NCI-H526 (cell line): ENCODE results near the gene USP20.
A peak's percentile ranks its signal among the peaks of the same experiment; 100 is the strongest.
"Not testable (repeated sequence)": the region's sequence is repeated elsewhere in the genome, so short reads cannot be mapped to it uniquely, and the experiment has no call there.

ENCODE experiments used
- DNase-seq, 2 experiments: peaks; one replicate each; lab custom pipeline; 2025; lab: John Stamatoyannopoulos, UW

Gene USP20

GRCh38 chr9:129835128-129835859, at the start of gene USP20, which contains the start of gene C9orf78:
TSS of gene USP20 (plus strand) at chr9:129835458. CDS start at chr9:129852556, 17,098 bp downstream.
TSS of gene C9orf78 (minus strand) at chr9:129835275. CDS start at chr9:129835221, 54 bp downstream.
- peak; percentile 87 to 98 for DNase-seq

GRCh38 chr9:129785866-129786265, 49.4 kb upstream of the USP20 start:
- no peak for DNase-seq

GRCh38 chr9:129786481-129786880, 48.8 kb upstream of the USP20 start:
- DNase-seq = no peak

GRCh38 chr9:129794549-129794948, 40.7 kb upstream of the USP20 start:
- no peak for DNase-seq

- DNase-seq = not testable (repeated sequence)
Measured at GRCh38 chr9:129796029-129796428, 39.2 kb upstream of the USP20 start.

- DNase-seq = no peak
Measured at GRCh38 chr9:129798973-129799372, 36.3 kb upstream of the USP20 start.

- no peak for DNase-seq
Measured at GRCh38 chr9:129801504-129801903, 33.8 kb upstream of the USP20 start.

- peak; percentile 64 to 91 for DNase-seq
Measured at GRCh38 chr9:129802833-129803675, 32.2 kb upstream of the USP20 start, which contains the start of gene TOR1B. TSS of gene TOR1B (plus strand) at chr9:129803184. CDS start at chr9:129803213, 29 bp downstream.

- no peak for DNase-seq
Measured at GRCh38 chr9:129803676-129804060, 31.6 kb upstream of the USP20 start.

GRCh38 chr9:129806061-129806460, 29.2 kb upstream of the USP20 start:
- no peak for DNase-seq

- no peak for DNase-seq
Measured at GRCh38 chr9:129809346-129809745, 25.9 kb upstream of the USP20 start.

- no peak for DNase-seq
Measured at GRCh38 chr9:129810116-129810515, 25.1 kb upstream of the USP20 start.

- DNase-seq = no peak
Measured at GRCh38 chr9:129810788-129811187, 24.5 kb upstream of the USP20 start.

GRCh38 chr9:129811967-129812363, 23.3 kb upstream of the USP20 start:
- no peak for DNase-seq

- no peak for DNase-seq
Measured at GRCh38 chr9:129812385-129812784, 22.9 kb upstream of the USP20 start.

- no peak for DNase-seq
Measured at GRCh38 chr9:129813661-129814060, 21.6 kb upstream of the USP20 start.

- DNase-seq = no peak
Measured at GRCh38 chr9:129814432-129815223, 20.6 kb upstream of the USP20 start.

- no peak for DNase-seq
Measured at GRCh38 chr9:129815278-129815677, 20.0 kb upstream of the USP20 start.

GRCh38 chr9:129816501-129817435, 18.5 kb upstream of the USP20 start:
- DNase-seq = no peak

- DNase-seq = no peak
Measured at GRCh38 chr9:129822898-129823541, 12.2 kb upstream of the USP20 start.

GRCh38 chr9:129823542-129823934, 11.7 kb upstream of the USP20 start:
- no peak for DNase-seq
